CD14-positive monocyte (primary cell): ENCODE measurements around the gene DDA1. TPM values are rescaled to one million over a fixed set of nuclear protein-coding genes. Genes with fewer than 3 reads are reported as not detected.

ENCODE experiments used
- DNase-seq, 3 donors: peaks; one replicate each; pipeline ENCODE4 v3.0.0-alpha.2; 2011 to 2022
- H2AFZ ChIP-seq: 2 replicates; pipeline ENCODE4 v1.6.0; 2012; ENCODE audit warnings: mild to moderate bottlenecking, low read depth, low read length, inconsistent platforms; ENCODE audit not compliant: insufficient read depth, poor library complexity, severe bottlenecking
- H3K27ac ChIP-seq, 2 donors: 1 replicate in 1 of 2; 2 replicates in 1 of 2; pipeline ENCODE4 v1.5.1; 2012 to 2013; ENCODE audit warnings: low read length in 2 of 2, control low read depth in 1 of 2, inconsistent platforms in 1 of 2, low read depth in 1 of 2, mild to moderate bottlenecking in 1 of 2
- H3K27me3 ChIP-seq, 2 donors: one replicate each; pipeline versions ENCODE4 v1.6.0 to v1.6.1; 2011 to 2013; ENCODE audit warnings: low read length in 2 of 2; ENCODE audit not compliant: control insufficient read depth in 2 of 2, insufficient read depth in 2 of 2
- H3K36me3 ChIP-seq, 2 donors: replicated peaks in 1 of 2; 1 replicate in 1 of 2; 2 replicates in 1 of 2; pipeline versions ENCODE4 v1.5.1 to v1.6.1; 2012 to 2013; ENCODE audit warnings: low read length in 2 of 2, control low read depth in 1 of 2, inconsistent platforms in 1 of 2, mild to moderate bottlenecking in 1 of 2; ENCODE audit not compliant: insufficient read depth in 2 of 2, control insufficient read depth in 1 of 2
- H3K4me1 ChIP-seq, 2 donors: 1 replicate in 1 of 2; 2 replicates in 1 of 2; pipeline versions ENCODE4 v1.5.1 to v1.6.1; 2012 to 2013; ENCODE audit warnings: low read length in 2 of 2, control low read depth in 1 of 2, inconsistent platforms in 1 of 2, mild to moderate bottlenecking in 1 of 2, moderate library complexity in 1 of 2; ENCODE audit not compliant: insufficient read depth in 2 of 2, control insufficient read depth in 1 of 2
- H3K4me2 ChIP-seq: replicated peaks from 2 replicates; pipeline ENCODE3; 2012; ENCODE audit warnings: low read length, moderate library complexity, mild to moderate bottlenecking; ENCODE audit not compliant: poor library complexity, severe bottlenecking; ENCODE audit errors: extremely low read depth
- H3K4me3 ChIP-seq, 3 experiments: fragments of 200-600 bp in 1 of 3; sonication (generic) in 1 of 3; replicated peaks in 1 of 3; 1 replicate in 2 of 3; 2 replicates in 1 of 3; pipeline ENCODE4 v1.5.1; 2011 to 2013; ENCODE audit warnings: low read length in 3 of 3, mild to moderate bottlenecking in 3 of 3, control low read depth in 2 of 3, low read depth in 2 of 3, inconsistent platforms in 1 of 3, moderate library complexity in 1 of 3
- H3K79me2 ChIP-seq: 2 replicates; pipeline ENCODE4 v1.6.0; 2012; ENCODE audit warnings: mild to moderate bottlenecking, control low read depth, inconsistent platforms, low read length, moderate library complexity; ENCODE audit not compliant: insufficient read depth
- H3K9ac ChIP-seq: 2 replicates; pipeline ENCODE4 v1.6.0; 2017; ENCODE audit warnings: low read length, mild to moderate bottlenecking; ENCODE audit not compliant: insufficient read depth, poor library complexity, severe bottlenecking
- H3K9me3 ChIP-seq, 2 donors: replicated peaks in 1 of 2; 1 replicate in 1 of 2; 2 replicates in 1 of 2; pipeline versions ENCODE4 v1.5.1 to v1.6.1; 2012 to 2013; ENCODE audit warnings: low read length in 2 of 2, control low read depth in 1 of 2; ENCODE audit not compliant: control insufficient read depth in 1 of 2, insufficient read depth in 1 of 2
- H4K20me1 ChIP-seq: 2 replicates; pipeline ENCODE4 v1.6.0; 2012; ENCODE audit warnings: mild to moderate bottlenecking, low read length, control low read depth, moderate library complexity; ENCODE audit not compliant: insufficient read depth
- H3K27ac Mint-ChIP-seq, 7 donors: one replicate each; pipeline ENCODE4 v1.8.0; 2020; ENCODE audit warnings: mild to moderate bottlenecking in 7 of 7, mixed read lengths in 7 of 7, moderate library complexity in 6 of 7, inconsistent platforms in 2 of 7
- H3K27me3 Mint-ChIP-seq, 3 donors: one replicate each; pipeline ENCODE4 v1.8.0; 2021 to 2022; ENCODE audit warnings: low read depth in 3 of 3, mild to moderate bottlenecking in 3 of 3, mixed read lengths in 3 of 3, moderate library complexity in 3 of 3, inconsistent platforms in 1 of 3
- H3K36me3 Mint-ChIP-seq, 2 donors: one replicate each; pipeline ENCODE4 v1.8.0; 2020; ENCODE audit warnings: mixed read lengths in 2 of 2, inconsistent platforms in 1 of 2, mild to moderate bottlenecking in 1 of 2
- H3K4me1 Mint-ChIP-seq: one replicate; pipeline ENCODE4 v1.8.0; 2020; ENCODE audit warnings: mild to moderate bottlenecking, mixed read lengths
- H3K4me3 Mint-ChIP-seq, 2 donors: one replicate each; pipeline ENCODE4 v1.8.0; 2020; ENCODE audit warnings: mild to moderate bottlenecking in 2 of 2, mixed read lengths in 2 of 2, moderate library complexity in 1 of 2
- H3K9me3 Mint-ChIP-seq, 7 donors: one replicate each; pipeline ENCODE4 v1.8.0; 2020 to 2022; ENCODE audit warnings: mixed read lengths in 7 of 7, mild to moderate bottlenecking in 6 of 7, moderate library complexity in 6 of 7, inconsistent platforms in 2 of 7
- WGBS: methylation state at CpG from one replicate; pipeline ENCODE4 v1.1.5; 2013; ENCODE audit warnings: missing lambda C conversion rate; ENCODE audit not compliant: insufficient coverage; 5-methylcytosine and 5-hydroxymethylcytosine counted together
- intact Hi-C, 2 donors: fragments of 100-400 bp; cut with micrococcal nuclease; formaldehyde crosslinking; loops; one replicate each; pipeline versions ENCODE4 v1.15.0 to v1.15.1; 2023
- polyA plus RNA-seq, 3 donors: library from polyadenylated mRNA; depleted of rRNA in 1 of 3; unstranded in 2 of 3; stranded (reverse) in 1 of 3; fragments of 300-500 nt in 2 of 3; fragments of >200 nt in 1 of 3; fragmentation: Illumina TruSeq in 2 of 3; gene quantifications; 1 replicate in 2 of 3; 2 replicates in 1 of 3; pipeline ENCODE4 v1.2.3, GENCODE V29; 2012 to 2021
- TF ChIP-seq, protein P1 (sequence below): fragments of 200-600 bp; IDR thresholded peaks from one replicate; pipeline ENCODE4 v1.8.0; 2022; ENCODE audit warnings: antibody characterized with exemption, mild to moderate bottlenecking

DDA1 gene
- polyA plus RNA-seq, 3 donors: 22.5 to 49.5 (median 23.8) TPM

DNA sequence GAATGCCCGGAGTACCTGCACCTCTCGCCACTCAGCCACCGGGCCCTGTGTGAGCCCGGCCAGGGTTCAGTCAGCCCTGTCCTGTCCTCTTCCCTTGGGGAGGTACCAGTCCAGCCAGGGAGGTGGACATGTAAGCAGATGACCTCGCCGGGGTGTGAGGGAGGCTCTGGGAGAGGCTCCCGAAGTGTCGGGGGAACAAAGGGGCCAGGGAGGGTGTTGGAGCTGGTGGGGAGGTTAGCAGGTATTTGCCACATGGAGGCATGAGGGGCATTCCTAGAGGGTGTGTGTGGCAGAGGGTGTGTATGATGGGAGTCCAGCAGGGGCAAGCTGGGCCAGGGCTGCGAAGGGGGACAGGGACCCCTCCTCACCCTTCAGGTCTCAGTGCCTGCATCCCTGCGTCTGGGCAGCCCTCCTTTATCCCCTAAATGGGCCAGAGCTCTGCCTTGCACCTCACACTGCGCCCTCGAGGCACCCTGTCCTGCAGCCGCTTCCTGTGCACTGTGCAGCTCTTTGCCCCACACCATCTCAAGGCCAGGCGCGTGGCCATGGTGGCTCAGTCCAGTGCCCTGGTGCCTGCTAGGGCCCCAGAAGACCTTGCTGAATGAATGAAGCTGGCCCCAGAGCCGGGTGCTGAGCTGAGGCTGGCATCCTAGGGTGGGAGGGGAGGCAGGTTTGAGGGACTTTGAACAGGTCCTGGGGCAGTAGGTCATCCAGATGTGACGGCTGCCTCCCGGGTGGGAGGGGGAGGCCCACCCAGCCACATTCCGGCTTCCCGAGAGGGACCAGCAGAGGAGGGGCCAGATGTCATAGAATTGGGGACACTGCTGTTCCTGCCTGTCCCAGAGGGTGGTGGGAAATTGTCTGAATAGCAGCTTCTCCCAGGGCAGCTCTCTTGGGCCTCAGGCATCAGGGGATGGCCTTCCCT, 3.1 kb downstream of the DDA1 start:
- intact Hi-C loops: no loop called here
- Histone ChIP-seq H3K36me3 (peaks cover 24 to 43% of the 10 kb centered on the region in 2 donors), H4K20me1 (peaks cover 48% of the 10 kb centered on the region), H3K4me1 (peaks cover 14 to 25% of the 10 kb centered on the region in 2 donors), H3K79me2 (peaks cover 49% of the 10 kb centered on the region), H3K27me3 (no peaks in the 10 kb centered on the region), H2AFZ (no peak overlapping the region), H3K4me2 (no peak overlapping the region), H3K9me3 (no peaks in the 10 kb centered on the region), H3K4me3 (no peak overlapping the region), H3K27ac (no peak overlapping the region), H3K9ac (no peak overlapping the region)
- peaks cover 28% of the 10 kb centered on the region for H3K4me1 Mint-ChIP-seq
- DNase-seq: no peak
- peaks cover 0 to 3% (median 1%) of the 10 kb centered on the region in 3 donors for H3K27me3 Mint-ChIP-seq
- H3K27ac Mint-ChIP-seq: no peak overlapping the region
- peaks cover 29 to 50% of the 10 kb centered on the region in 2 donors for H3K36me3 Mint-ChIP-seq
- no peak overlapping the region for H3K4me3 Mint-ChIP-seq
- TF ChIP-seq, protein P1, sequence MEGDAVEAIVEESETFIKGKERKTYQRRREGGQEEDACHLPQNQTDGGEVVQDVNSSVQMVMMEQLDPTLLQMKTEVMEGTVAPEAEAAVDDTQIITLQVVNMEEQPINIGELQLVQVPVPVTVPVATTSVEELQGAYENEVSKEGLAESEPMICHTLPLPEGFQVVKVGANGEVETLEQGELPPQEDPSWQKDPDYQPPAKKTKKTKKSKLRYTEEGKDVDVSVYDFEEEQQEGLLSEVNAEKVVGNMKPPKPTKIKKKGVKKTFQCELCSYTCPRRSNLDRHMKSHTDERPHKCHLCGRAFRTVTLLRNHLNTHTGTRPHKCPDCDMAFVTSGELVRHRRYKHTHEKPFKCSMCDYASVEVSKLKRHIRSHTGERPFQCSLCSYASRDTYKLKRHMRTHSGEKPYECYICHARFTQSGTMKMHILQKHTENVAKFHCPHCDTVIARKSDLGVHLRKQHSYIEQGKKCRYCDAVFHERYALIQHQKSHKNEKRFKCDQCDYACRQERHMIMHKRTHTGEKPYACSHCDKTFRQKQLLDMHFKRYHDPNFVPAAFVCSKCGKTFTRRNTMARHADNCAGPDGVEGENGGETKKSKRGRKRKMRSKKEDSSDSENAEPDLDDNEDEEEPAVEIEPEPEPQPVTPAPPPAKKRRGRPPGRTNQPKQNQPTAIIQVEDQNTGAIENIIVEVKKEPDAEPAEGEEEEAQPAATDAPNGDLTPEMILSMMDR: no peak
- H3K9me3 Mint-ChIP-seq: no peaks in the 10 kb centered on the region
- WGBS: 96% methylated on average over 17 of the region's 20 CpGs

- Mint-ChIP-seq H3K4me1 (peaks cover 29% of the 10 kb centered on the region), H3K27me3 (peaks cover 0 to 1% (median 0%) of the 10 kb centered on the region in 3 donors), H3K36me3 (peaks cover 29 to 63% of the 10 kb centered on the region in 2 donors), H3K9me3 (no peaks in the 10 kb centered on the region), H3K27ac (peak overlapping the region in 2 of 7 donors; percentile 48 to 72), H3K4me3 (no peak overlapping the region)
- Histone ChIP-seq H3K4me3 (no peak overlapping the region), H3K9ac (no peak overlapping the region), H3K27ac (no peak overlapping the region), H3K79me2 (peaks cover 46% of the 10 kb centered on the region), H4K20me1 (peaks cover 48% of the 10 kb centered on the region), H3K36me3 (peaks cover 29 to 48% of the 10 kb centered on the region in 2 donors), H3K9me3 (no peaks in the 10 kb centered on the region), H3K27me3 (no peaks in the 10 kb centered on the region), H2AFZ (no peak overlapping the region), H3K4me1 (peaks cover 15 to 26% of the 10 kb centered on the region in 2 donors), H3K4me2 (no peak overlapping the region)
- intact Hi-C loops: no loop called here
- no peak for DNase-seq
- TF ChIP-seq, protein P1: no peak
- 99% methylated on average over 17 of the region's 19 CpGs for WGBS
These were observed 4.7 kb downstream of the DDA1 start for GRCh38 chr19:17314007-17314593.
